IgD-negative memory B cell (primary cell): ENCODE results near the gene CELA3B. TPM values are rescaled to one million over a fixed set of nuclear protein-coding genes. Genes with fewer than 3 reads are reported as not detected.
"Not testable (repeated sequence)": the region's sequence is repeated elsewhere in the genome, so short reads cannot be mapped to it uniquely, and the experiment has no call there.

Source experiments
- H3K27ac Mint-ChIP-seq, 3 donors: one replicate each; pipeline ENCODE4 v1.8.0; 2020 to 2022; ENCODE audit warnings: mild to moderate bottlenecking in 3 of 3, mixed read lengths in 3 of 3, moderate library complexity in 1 of 3
- H3K27me3 Mint-ChIP-seq: one replicate; pipeline ENCODE4 v1.8.0; 2021; ENCODE audit warnings: mixed read lengths
- H3K36me3 Mint-ChIP-seq: one replicate; pipeline ENCODE4 v1.8.0; 2020; ENCODE audit warnings: mild to moderate bottlenecking, mixed read lengths
- H3K4me1 Mint-ChIP-seq, 3 donors: one replicate each; pipeline ENCODE4 v1.8.0; 2020 to 2022; ENCODE audit warnings: mixed read lengths in 3 of 3, mild to moderate bottlenecking in 1 of 3
- H3K4me3 Mint-ChIP-seq, 4 donors: one replicate each; pipeline ENCODE4 v1.8.0; 2020 to 2022; ENCODE audit warnings: mild to moderate bottlenecking in 4 of 4, mixed read lengths in 4 of 4, moderate library complexity in 3 of 4
- H3K9me3 Mint-ChIP-seq, 3 donors: one replicate each; pipeline ENCODE4 v1.8.0; 2020 to 2021; ENCODE audit warnings: mixed read lengths in 3 of 3, mild to moderate bottlenecking in 1 of 3
- polyA plus RNA-seq: library from polyadenylated mRNA; unstranded; fragments of 300-500 nt; fragmentation: Illumina TruSeq; gene quantifications from one replicate; pipeline ENCODE4 v1.2.3, GENCODE V29; 2021

CELA3B gene
- polyA plus RNA-seq, 1 donor from 2014 or later, result not detected

DNA sequence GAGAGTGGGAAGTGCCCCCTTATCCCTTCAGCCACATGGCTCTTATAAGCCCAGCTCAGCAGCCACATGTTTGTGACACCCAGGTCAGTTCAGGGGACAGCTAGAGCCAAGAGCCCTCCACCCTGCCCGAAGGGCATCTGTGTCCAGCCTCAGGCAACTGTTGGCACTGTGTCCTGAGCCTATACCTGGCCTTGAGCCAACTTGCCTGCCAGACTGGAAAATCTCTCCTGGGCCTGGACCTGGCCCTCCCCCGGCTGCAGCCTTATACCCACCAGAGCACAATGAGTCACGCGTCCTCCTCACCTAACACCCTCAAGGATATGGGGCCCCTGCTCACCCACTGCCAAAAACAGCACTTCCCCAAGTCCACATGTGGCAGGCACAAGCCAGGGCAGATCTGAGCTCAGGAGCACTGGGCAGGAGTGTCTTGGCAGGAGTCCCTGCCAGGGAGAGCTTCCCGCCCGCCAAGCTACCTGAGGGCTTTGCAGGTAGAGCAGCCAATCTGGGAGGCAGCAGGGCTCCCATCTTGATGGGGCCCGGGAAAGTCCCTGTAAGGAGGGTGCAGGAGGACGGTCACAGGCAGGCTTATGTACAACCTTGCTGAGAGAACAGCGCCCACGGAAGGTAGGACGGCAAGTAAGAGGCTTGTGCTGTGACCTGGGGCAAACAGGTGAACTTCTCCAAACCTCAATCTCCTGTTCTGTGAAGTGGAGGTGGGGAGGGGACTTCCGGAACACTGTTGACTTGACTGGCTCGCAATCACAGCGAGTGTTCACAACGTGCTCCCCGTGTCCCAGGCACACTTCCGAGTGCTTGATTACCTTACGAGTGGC lies 19.9 kb upstream of the CELA3B start:
- Mint-ChIP-seq H3K36me3 (no peaks in the 10 kb centered on the region), H3K9me3 (no peaks in the 10 kb centered on the region), H3K27ac (peak overlapping the region in 1 of 3 donors; percentile 24), H3K27me3 (peaks cover 15% of the 10 kb centered on the region), H3K4me1 (peaks cover 0 to 2% (median 2%) of the 10 kb centered on the region in 3 donors), H3K4me3 (peak overlapping the region in 2 of 4 donors; percentile 67 to 68)

DNA sequence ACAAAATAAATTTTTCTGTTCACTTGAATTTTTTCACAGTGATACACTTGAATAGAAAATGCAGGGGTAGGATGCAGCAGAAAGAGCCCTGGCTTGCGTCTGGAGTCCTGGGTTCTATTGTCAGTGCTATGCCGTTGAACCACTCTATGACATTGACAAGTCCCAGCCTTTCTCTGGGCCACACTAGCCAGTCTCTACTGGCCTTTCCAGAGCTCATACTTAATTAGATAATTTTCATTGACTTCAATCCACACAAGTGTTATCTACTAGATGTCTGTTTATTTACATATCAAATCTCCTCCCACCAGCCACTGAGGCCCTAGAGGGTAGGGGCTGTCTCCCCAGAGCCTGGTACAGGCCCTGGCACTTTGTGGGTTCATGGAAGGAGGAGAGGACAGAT lies 15.5 kb upstream of the CELA3B start:
- H3K4me3 Mint-ChIP-seq, result no peak overlapping the region
- peaks cover 20% of the 10 kb centered on the region for H3K27me3 Mint-ChIP-seq
- peaks cover 0 to 6% (median 4%) of the 10 kb centered on the region in 3 donors for H3K4me1 Mint-ChIP-seq
- H3K36me3 Mint-ChIP-seq, result no peaks in the 10 kb centered on the region
- H3K9me3 Mint-ChIP-seq, result no peaks in the 10 kb centered on the region
- H3K27ac Mint-ChIP-seq, result no peak overlapping the region

DNA sequence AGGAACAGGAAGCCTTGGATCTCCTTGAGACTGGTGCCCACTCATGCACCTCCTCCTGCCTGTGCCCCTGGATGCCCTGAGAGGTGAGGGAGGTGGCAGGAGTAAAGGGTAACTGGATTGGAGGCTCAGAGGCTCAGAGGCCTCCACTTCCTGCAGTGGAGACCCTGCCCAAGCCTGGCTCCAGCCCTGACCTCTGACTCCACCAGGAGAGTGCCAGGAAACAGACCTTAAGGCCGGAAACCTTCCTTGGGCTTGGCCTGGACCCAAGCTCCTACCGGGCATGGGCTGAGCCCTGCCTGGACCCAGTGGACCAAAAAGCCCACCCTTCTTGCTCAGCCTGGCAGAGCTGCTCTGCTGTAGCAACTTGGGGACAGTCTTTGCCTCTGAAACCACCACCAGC lies 15.0 kb upstream of the CELA3B start:
- Mint-ChIP-seq H3K4me3 (no peak overlapping the region), H3K36me3 (no peaks in the 10 kb centered on the region), H3K9me3 (no peaks in the 10 kb centered on the region), H3K27ac (no peak overlapping the region), H3K4me1 (peaks cover 0 to 5% (median 4%) of the 10 kb centered on the region in 3 donors), H3K27me3 (peaks cover 19% of the 10 kb centered on the region)

DNA sequence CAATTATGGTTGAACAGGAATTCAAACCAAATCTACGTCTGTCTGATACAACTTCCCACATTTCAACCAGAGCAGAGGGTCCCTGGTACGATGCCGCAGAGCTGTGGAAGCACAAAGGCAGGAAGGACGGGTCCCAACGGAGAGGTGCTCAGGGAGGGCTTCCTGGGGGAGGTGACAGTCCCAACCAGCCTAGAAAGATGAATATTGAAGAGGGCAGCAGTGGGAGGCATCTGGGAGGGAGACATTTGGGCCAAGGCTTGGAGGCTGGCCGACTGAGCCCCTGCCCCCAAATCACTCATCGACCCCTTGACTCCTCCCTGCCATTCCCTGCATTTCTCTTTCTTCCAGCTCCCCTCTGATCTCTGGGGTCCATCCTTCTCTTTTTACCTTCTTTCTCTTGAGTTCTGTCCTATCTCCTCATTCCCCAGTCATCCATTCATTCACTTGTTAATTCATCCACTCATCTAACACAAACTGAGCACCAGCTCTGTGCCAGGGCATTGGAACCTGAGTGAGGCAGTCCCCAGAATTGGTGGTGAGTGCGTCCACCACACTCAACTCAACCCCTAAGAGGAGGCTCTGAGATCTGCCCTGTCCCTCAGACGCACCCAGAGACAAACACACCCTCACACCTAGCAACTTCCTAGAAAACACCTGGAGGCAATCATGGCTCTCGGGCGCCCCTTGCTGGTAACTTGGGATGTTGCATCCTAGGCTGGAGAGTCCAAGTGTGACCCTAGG lies 13.2 kb upstream of the CELA3B start:
- Mint-ChIP-seq H3K27ac (peak overlapping the region in 1 of 3 donors; percentile 91), H3K4me1 (peaks cover 0 to 4% (median 3%) of the 10 kb centered on the region in 3 donors), H3K4me3 (peak overlapping the region in 1 of 4 donors; percentile 81), H3K9me3 (no peaks in the 10 kb centered on the region), H3K27me3 (peaks cover 8% of the 10 kb centered on the region), H3K36me3 (no peaks in the 10 kb centered on the region)

DNA sequence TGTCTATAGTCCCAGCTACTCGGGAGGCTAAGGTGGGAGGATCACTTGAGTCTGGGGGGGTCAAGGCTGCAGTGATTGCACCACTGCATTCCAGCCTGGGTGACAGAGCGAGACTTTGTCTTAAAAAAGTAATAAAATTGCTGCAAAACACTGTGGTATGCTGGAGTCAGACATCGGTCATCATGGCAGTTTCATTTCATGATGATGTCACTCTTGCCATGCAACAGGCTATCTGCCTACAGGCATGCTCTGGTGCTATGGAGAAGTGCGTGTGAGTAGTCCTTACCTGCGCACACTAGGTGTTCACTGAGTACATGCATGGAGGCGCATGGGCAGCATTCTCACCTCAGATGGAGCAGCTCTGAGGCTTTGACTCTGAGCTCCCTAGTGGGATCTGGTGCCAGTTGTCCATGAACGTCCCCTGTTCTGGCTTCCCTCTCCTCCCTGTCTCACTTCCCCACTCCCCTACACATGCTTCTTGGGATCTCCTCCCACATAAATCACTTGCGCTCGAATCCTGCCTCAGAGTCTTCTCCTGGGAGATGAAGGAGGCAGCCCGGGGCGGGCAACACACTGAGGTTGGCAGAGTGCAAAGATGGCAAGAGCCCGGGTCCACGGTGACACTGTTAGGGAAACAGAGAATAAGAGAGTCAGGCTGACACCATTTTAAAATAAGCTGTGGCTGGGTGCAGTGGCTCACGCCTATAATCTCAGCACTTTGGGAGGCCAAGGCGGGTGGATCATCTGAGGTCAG lies 10.4 kb upstream of the CELA3B start:
- Mint-ChIP-seq H3K27me3 (peaks cover 9% of the 10 kb centered on the region), H3K9me3 (no peaks in the 10 kb centered on the region), H3K36me3 (no peaks in the 10 kb centered on the region), H3K4me1 (peaks cover 0 to 4% (median 3%) of the 10 kb centered on the region in 3 donors), H3K4me3 (no peak overlapping the region), H3K27ac (no peak overlapping the region)

DNA sequence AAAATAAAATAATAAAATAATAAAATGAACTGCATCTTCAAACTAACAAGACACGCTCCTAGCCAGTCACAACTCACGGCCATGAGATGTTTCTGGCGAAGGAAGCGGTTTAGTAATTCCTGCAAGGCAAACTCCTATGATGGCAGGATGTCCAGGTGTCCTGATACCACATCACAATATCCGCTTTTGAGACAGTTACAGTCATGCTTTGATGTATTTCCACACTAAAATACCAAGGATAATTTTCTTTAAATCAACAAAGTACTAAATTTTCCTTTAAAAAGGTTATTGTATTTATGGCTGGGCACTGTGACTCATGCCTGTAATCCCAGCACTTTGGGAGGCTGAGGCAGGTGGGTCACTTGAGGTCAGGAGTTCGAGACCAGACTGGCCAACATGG lies 9.6 kb upstream of the CELA3B start:
- H3K4me1 Mint-ChIP-seq, H3K36me3 Mint-ChIP-seq, H3K27ac Mint-ChIP-seq, H3K27me3 Mint-ChIP-seq, H3K9me3 Mint-ChIP-seq, H3K4me3 Mint-ChIP-seq: not testable (repeated sequence)

DNA sequence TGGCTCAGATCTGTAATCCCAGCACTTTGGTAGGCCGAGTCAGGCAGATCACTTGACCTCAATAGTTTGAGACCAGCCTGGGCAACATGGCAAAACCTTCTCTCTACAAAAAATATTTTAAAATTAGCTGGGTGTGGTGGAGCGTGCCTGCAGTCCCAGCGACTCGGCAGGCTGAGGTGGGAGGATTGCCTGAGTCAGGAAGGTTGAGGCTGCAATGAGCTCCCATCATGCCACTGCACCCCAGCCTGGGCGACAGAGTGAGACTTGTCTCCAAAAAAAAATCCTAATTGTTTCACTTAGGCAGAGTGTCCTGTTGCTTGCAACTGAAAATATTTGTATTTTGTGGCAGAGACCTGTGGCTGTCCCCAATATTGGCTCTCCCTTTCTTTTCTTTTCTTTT lies 7.8 kb upstream of the CELA3B start:
- H3K27me3 Mint-ChIP-seq, H3K4me1 Mint-ChIP-seq, H3K9me3 Mint-ChIP-seq, H3K36me3 Mint-ChIP-seq, H3K27ac Mint-ChIP-seq, H3K4me3 Mint-ChIP-seq: not testable (repeated sequence)

GRCh38 chr1:21970523-21970922 lies 6.3 kb upstream of the CELA3B start:
- not testable (repeated sequence) for H3K36me3 Mint-ChIP-seq, H3K4me3 Mint-ChIP-seq, H3K27ac Mint-ChIP-seq, H3K4me1 Mint-ChIP-seq, H3K9me3 Mint-ChIP-seq, H3K27me3 Mint-ChIP-seq

DNA sequence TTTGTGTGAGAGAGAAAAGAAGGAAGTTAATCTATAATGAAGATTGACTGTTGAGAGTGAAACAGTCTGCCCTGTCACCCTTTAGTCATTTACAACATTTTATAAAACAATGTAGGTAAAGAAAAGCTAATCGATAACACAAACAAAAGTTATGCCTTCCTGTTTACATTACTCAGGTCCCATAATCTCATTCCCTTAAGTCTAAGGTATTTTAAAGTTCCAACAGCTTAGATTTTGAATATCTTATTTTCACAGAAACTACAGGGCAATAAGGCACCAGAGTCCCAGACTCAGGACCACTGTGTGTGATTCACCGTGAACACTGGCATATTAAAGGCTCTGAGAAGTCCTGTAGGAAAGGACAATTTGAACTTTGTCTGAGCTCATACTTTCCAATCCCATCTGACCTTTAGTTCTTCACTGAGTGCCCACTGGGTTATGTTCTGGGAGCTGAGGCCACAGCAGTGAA lies 3.8 kb upstream of the CELA3B start:
- H3K27me3 Mint-ChIP-seq, H3K4me1 Mint-ChIP-seq, H3K27ac Mint-ChIP-seq, H3K4me3 Mint-ChIP-seq, H3K9me3 Mint-ChIP-seq, H3K36me3 Mint-ChIP-seq: not testable (repeated sequence)

GRCh38 chr1:21973948-21974347 lies 2.9 kb upstream of the CELA3B start:
- not testable (repeated sequence) for H3K4me3 Mint-ChIP-seq, H3K27me3 Mint-ChIP-seq, H3K4me1 Mint-ChIP-seq, H3K36me3 Mint-ChIP-seq, H3K9me3 Mint-ChIP-seq, H3K27ac Mint-ChIP-seq

DNA sequence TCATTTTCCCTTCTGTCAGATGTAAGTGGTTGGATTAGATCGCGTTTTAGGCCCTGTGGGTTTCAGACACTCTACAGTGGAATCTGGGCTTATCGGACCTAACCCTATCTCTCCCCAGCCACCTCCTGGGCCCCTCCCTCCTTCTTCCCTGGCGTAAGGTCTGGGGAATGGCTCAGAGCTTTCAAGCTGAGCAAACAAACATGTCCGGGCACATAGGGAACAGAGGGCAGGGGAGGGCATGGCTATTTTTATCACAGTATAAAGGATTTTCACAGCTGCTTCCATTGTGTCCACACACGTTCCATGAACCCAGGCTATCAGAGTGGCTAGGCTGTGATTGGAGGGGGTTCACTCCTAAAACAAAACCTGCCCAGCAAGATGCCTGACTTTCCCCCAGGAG lies 2.1 kb upstream of the CELA3B start:
- H3K27me3 Mint-ChIP-seq, H3K4me1 Mint-ChIP-seq, H3K9me3 Mint-ChIP-seq, H3K4me3 Mint-ChIP-seq, H3K36me3 Mint-ChIP-seq, H3K27ac Mint-ChIP-seq: not testable (repeated sequence)

DNA sequence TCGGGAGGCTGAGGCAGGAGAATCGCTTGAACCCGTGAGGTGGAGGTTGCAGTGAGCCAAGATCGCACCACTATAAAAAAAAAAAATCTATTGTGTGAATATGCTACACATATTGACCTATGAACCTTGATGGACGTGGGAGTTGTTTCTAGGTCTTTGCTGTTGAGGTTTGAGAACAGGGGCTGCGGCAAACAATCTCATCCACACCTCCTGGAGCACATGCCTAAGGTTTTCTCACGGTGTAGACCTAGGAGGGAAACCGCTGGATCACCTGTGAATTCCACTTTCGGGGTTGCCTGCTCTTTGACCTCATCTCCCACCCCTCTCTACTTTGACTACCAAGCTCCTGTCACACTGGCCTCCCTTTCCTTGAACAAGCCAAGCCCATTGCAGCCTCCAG lies 1.5 kb upstream of the CELA3B start:
- not testable (repeated sequence) for H3K9me3 Mint-ChIP-seq, H3K27me3 Mint-ChIP-seq, H3K4me1 Mint-ChIP-seq, H3K4me3 Mint-ChIP-seq, H3K27ac Mint-ChIP-seq, H3K36me3 Mint-ChIP-seq

DNA sequence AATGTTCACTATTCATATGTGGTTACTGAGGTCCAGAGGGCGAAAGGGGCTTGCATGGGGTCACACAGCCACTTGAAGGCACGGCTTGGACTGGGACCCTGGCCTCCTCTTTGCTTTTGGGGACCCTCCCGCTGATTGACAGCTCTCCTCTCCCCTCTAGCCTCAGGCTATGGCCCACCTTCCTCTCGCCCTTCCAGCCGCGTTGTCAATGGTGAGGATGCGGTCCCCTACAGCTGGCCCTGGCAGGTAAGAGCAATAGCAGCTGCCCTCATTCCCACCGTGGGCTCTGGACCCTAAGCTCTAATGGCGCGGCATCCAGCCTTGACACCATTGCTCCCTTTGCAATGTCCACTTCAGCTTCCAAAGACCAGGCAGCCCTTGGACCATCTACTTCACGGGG lies 1.4 kb downstream of the CELA3B start:
- not testable (repeated sequence) for H3K27me3 Mint-ChIP-seq, H3K27ac Mint-ChIP-seq, H3K9me3 Mint-ChIP-seq, H3K36me3 Mint-ChIP-seq, H3K4me3 Mint-ChIP-seq, H3K4me1 Mint-ChIP-seq

GRCh38 chr1:21980515-21981220 lies 3.8 kb downstream of the CELA3B start:
- H3K27ac Mint-ChIP-seq, H3K36me3 Mint-ChIP-seq, H3K27me3 Mint-ChIP-seq, H3K4me3 Mint-ChIP-seq, H3K4me1 Mint-ChIP-seq, H3K9me3 Mint-ChIP-seq: not testable (repeated sequence)

GRCh38 chr1:21981253-21981652 lies 4.4 kb downstream of the CELA3B start:
- H3K27me3 Mint-ChIP-seq, H3K9me3 Mint-ChIP-seq, H3K36me3 Mint-ChIP-seq, H3K4me1 Mint-ChIP-seq, H3K4me3 Mint-ChIP-seq, H3K27ac Mint-ChIP-seq: not testable (repeated sequence)
